ENCODE measurements around the gene SYT1.

The SYT1 gene

DNA sequence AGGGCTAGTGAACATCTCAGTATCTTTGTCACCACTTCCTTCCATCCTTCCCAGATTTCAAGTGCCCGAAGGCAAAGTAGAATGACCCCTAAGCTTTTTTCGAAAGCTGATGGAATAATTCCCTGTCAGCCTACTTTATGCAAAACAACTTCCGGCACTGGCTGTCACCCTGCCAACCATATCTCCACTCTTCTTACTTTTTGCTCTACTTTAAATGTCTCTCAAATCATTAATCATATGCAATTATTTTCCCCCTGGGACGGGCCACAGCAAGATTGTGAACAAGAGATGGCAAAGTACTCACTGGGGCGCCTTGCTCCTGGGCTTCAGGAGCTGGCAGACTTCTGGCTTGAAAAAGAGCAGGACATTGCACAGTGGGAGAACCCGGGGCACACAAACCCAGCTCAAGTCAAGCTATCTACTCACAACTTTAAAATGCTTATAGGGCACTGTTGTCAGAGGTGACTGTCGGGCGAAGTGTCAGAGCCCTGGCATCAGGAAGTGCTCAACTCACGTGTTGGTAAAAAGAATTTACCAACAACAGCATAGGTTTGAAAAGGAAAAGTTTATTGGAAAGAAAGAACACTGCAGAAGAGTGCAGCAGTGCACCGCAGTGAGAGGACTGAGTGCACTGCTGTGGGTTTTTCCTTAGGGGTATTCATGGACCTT lies 452.7 kb downstream of the SYT1 start:
- no peak for DNase-seq (ENCODE audit: low read depth)
- H3K4me3 ChIP-seq (ENCODE audit: low read depth, low read length), result no peak overlapping the region
- in situ Hi-C loops (cut with HindIII; ENCODE audit: low sequenced_read_pairs), result no loop called here
- TF ChIP-seq, protein P1, sequence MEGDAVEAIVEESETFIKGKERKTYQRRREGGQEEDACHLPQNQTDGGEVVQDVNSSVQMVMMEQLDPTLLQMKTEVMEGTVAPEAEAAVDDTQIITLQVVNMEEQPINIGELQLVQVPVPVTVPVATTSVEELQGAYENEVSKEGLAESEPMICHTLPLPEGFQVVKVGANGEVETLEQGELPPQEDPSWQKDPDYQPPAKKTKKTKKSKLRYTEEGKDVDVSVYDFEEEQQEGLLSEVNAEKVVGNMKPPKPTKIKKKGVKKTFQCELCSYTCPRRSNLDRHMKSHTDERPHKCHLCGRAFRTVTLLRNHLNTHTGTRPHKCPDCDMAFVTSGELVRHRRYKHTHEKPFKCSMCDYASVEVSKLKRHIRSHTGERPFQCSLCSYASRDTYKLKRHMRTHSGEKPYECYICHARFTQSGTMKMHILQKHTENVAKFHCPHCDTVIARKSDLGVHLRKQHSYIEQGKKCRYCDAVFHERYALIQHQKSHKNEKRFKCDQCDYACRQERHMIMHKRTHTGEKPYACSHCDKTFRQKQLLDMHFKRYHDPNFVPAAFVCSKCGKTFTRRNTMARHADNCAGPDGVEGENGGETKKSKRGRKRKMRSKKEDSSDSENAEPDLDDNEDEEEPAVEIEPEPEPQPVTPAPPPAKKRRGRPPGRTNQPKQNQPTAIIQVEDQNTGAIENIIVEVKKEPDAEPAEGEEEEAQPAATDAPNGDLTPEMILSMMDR (IDR thresholded peaks at IDR 0.05; ENCODE audit: low read depth, low read length, missing control alignments), result no peak

DNA sequence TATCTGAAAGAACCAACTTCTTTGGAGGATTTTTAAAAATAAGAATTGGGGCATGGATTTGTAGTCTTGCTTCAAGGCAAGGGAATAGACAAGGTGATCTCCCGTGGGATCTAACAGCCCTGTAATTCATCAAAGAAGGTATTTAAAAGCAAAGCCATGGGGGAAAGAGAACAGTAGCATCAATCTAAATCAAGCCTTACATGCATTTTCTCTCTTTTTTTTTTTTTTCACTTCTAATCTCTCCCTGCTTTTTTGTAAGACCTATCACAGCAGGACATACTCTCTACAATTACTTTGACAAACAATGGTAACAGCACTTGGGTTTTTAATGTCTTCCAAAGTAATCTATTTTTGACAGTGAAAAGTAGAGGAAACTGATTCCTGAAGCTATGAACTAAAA lies 458.3 kb downstream of the SYT1 start:
- TF ChIP-seq, protein P1 (IDR thresholded peaks at IDR 0.05; ENCODE audit: low read depth, low read length, missing control alignments), result no peak
- no peak overlapping the region for H3K4me3 ChIP-seq (ENCODE audit: low read depth, low read length)
- in situ Hi-C loops (cut with HindIII; ENCODE audit: low sequenced_read_pairs), result no loop called here
- no peak for DNase-seq (ENCODE audit: low read depth)

DNA sequence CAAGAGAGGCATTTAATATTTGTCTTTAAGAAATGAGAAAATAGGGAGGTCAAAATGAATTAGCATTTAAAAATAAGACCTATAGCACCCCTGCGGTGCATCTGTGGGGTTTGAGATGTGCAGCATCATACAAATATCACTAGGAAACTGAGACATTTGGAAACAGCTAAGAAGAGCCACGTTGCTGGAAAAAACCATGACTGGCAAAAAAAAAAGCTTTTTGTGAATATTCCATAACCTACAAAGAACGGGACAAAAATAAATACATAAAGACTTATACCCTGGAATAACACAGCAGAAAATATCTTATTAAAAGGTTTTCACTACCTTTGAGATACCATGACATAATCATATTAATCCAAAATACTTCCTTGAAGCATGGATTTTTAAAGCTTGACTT lies 460.0 kb downstream of the SYT1 start:
- in situ Hi-C loops (cut with HindIII; ENCODE audit: low sequenced_read_pairs), result no loop called here
- H3K4me3 ChIP-seq (ENCODE audit: low read depth, low read length), result no peak overlapping the region
- DNase-seq (ENCODE audit: low read depth), result no peak
- TF ChIP-seq, protein P1 (IDR thresholded peaks at IDR 0.05; ENCODE audit: low read depth, low read length, missing control alignments), result no peak

DNA sequence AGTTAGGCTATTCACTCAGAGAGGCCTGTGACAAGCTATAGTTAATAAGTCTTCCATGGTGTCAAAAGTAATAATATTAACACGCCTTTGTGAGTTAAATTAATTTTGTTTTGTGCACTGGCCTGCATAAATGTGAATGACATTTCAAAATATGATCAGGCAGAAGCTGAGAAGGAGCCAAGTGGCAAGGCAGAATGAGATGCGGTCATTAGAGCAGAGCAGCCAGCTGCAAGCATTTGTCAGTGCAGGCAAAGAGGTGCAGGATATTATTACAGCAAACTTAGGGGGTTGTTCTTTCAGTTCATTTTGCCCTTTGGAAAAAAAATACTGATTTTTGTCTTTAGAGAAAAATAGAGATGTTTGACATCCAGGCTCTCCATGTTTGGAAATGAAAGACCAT lies 461.6 kb downstream of the SYT1 start:
- no peak for DNase-seq (ENCODE audit: low read depth)
- no peak overlapping the region for H3K4me3 ChIP-seq (ENCODE audit: low read depth, low read length)
- in situ Hi-C loops (cut with HindIII; ENCODE audit: low sequenced_read_pairs), result no loop called here
- TF ChIP-seq, protein P1 (IDR thresholded peaks at IDR 0.05; ENCODE audit: low read depth, low read length, missing control alignments), result no peak

DNA sequence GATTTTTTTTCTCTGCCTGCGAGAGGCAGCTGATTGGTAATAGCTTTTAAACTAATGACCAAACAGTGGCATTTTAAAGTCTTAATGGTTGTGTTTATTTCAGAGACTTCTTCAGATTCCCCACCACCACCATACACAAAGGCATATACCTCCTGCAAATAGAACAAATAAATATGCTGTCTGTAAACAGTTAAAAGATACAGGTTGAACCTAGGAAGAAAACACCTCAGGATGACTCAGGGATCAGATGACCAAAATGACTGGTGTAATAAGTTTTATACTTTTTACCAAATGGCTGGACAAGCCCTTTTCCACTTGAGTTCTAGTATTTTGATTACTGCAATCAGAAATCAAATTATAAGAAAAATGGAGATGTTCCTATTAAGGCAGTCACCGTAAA lies 462.1 kb downstream of the SYT1 start:
- TF ChIP-seq, protein P1 (IDR thresholded peaks at IDR 0.05; ENCODE audit: low read depth, low read length, missing control alignments), result no peak
- DNase-seq (ENCODE audit: low read depth), result no peak
- in situ Hi-C loops (cut with HindIII; ENCODE audit: low sequenced_read_pairs), result no loop called here
- no peak overlapping the region for H3K4me3 ChIP-seq (ENCODE audit: low read depth, low read length)

DNA sequence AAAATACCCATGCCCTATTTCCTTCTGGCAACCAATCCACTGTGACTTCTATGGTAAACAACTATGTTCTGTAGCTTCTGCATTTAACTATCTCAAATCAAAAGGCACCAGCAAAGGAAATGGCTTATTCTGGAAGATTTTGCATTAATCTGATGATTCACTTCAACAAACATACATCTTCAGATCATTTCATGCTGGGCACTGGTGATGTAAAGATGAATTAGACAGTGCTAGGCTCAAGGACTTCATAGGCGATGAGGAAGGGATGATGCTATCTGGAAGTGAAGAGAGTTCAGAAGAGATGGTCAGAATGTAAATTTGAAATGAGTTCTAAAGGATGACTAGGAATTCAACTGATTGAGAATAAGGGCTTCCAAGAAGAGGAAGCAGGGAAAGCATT lies 462.9 kb downstream of the SYT1 start:
- H3K4me3 ChIP-seq (ENCODE audit: low read depth, low read length), result no peak overlapping the region
- in situ Hi-C loops (cut with HindIII; ENCODE audit: low sequenced_read_pairs), result no loop called here
- TF ChIP-seq, protein P1 (IDR thresholded peaks at IDR 0.05; ENCODE audit: low read depth, low read length, missing control alignments), result no peak
- DNase-seq (ENCODE audit: low read depth), result no peak

Data from astrocyte of the cerebellum (primary cell).